Fibroblast of mammary gland (primary cell): Measurements from ENCODE around the gene LDB2.
A peak's percentile ranks its signal among the peaks of the same experiment; 100 is the strongest.

Source experiments
- DNase-seq: peaks from one replicate; pipeline ENCODE4 v3.0.0-alpha.2; 2010; ENCODE audit warnings: low read depth
- H3K4me3 ChIP-seq: 2 replicates; pipeline ENCODE4 v1.5.1; 2011; ENCODE audit warnings: low read depth, mild to moderate bottlenecking, low read length, moderate library complexity; ENCODE audit not compliant: control insufficient read depth
- CTCF ChIP-seq: conservative IDR thresholded peaks from 2 replicates; pipeline ENCODE4 v1.5.1; 2011; ENCODE audit warnings: low read depth, low read length, inconsistent platforms; ENCODE audit not compliant: control insufficient read depth, insufficient read depth

Gene LDB2

GRCh38 chr4:16794816-16795445 is 103.5 kb downstream of the LDB2 start:
- peak; percentile 71 for DNase-seq

GRCh38 chr4:16791460-16791859 is 107.0 kb downstream of the LDB2 start:
- no peak for DNase-seq
- H3K4me3 ChIP-seq = no peak overlapping the region
- no peak for TF ChIP-seq CTCF

More at GRCh38 chr4:16794816-16795445, 103.5 kb downstream of the LDB2 start:
- peak; percentile 97 for TF ChIP-seq CTCF
- H3K4me3 ChIP-seq = no peak overlapping the region

GRCh38 chr4:16790508-16790907 is 107.9 kb downstream of the LDB2 start:
- no peak for DNase-seq
- H3K4me3 ChIP-seq = no peak overlapping the region
- TF ChIP-seq CTCF = no peak

GRCh38 chr4:16788868-16789267 is 109.6 kb downstream of the LDB2 start:
- DNase-seq = no peak
- H3K4me3 ChIP-seq = no peak overlapping the region
- no peak for TF ChIP-seq CTCF

GRCh38 chr4:16785793-16786527 is 112.5 kb downstream of the LDB2 start:
- no peak overlapping the region for H3K4me3 ChIP-seq
- no peak for TF ChIP-seq CTCF
- no peak for DNase-seq

- no peak for TF ChIP-seq CTCF
- no peak overlapping the region for H3K4me3 ChIP-seq
- DNase-seq = no peak
Measured at GRCh38 chr4:16783119-16783518, 115.3 kb downstream of the LDB2 start.
